ENCODE data around the gene CLDN14.

GRCh38 chr21:36441715-36442114, 38.2 kb downstream of the CLDN14 start:
- TF ChIP-seq, protein P1, sequence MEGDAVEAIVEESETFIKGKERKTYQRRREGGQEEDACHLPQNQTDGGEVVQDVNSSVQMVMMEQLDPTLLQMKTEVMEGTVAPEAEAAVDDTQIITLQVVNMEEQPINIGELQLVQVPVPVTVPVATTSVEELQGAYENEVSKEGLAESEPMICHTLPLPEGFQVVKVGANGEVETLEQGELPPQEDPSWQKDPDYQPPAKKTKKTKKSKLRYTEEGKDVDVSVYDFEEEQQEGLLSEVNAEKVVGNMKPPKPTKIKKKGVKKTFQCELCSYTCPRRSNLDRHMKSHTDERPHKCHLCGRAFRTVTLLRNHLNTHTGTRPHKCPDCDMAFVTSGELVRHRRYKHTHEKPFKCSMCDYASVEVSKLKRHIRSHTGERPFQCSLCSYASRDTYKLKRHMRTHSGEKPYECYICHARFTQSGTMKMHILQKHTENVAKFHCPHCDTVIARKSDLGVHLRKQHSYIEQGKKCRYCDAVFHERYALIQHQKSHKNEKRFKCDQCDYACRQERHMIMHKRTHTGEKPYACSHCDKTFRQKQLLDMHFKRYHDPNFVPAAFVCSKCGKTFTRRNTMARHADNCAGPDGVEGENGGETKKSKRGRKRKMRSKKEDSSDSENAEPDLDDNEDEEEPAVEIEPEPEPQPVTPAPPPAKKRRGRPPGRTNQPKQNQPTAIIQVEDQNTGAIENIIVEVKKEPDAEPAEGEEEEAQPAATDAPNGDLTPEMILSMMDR (IDR thresholded peaks at IDR 0.05) = no peak
- no peak for TF ChIP-seq POLR2A (IDR thresholded peaks at IDR 0.05)
